NOMO-1 treated with dmso at 0.1 percent for 144 hours (cell line): ENCODE measurements around the gene SLC7A6OS.

ENCODE experiments used
- DNase-seq: peaks from one replicate; lab custom pipeline; 2025; ENCODE audit not compliant: unreplicated experiment; lab: John Stamatoyannopoulos, UW

Gene SLC7A6OS

DNA sequence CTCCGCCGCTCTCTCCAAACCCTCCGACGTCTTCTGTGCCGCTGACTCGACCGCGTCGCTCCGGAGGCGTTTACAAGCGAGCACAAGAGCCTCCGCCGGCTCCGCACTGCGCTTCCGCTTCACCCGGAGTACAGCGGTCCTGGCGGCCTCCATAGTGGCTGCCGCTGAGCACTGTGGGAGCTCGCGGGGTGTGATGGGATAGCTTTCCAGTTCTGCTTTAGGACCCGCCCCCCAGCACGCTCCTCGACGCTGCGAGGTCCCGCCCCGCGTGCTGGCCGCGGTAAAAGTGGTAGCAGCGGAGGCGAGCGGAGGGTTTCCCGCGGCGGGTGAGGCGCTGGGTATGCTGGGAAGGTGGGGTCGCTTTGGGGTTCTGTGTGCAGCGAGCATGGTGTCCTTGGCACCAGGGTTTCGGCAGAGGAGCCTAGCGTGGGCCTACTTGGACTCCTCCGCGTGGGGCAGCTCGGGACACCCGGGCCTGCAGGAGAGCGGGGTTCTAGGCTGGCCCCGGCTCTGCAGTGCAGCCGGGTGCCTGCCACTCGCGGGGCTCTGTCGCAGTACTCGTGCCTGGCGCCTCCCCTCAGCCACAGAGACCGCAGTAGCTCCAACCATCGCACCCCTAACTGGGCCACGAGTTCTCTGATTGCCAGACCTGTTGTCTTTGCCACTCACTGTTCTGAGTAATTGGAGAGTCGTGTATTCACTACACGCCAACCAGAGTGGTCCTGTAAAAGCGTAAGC, at the start of gene SLC7A6OS, which contains the start of gene PRMT7:
Gene SLC7A6OS, minus strand, starts transcription at position 173 of the 738 bp plus-strand sequence. Its CDS starts 20 bp downstream, at position 153.
Gene PRMT7, plus strand, starts transcription at position 246 of the 738 bp plus-strand sequence. CDS start 4,961 bp downstream, outside the sequence.
- peak; percentile 90 for DNase-seq

DNA sequence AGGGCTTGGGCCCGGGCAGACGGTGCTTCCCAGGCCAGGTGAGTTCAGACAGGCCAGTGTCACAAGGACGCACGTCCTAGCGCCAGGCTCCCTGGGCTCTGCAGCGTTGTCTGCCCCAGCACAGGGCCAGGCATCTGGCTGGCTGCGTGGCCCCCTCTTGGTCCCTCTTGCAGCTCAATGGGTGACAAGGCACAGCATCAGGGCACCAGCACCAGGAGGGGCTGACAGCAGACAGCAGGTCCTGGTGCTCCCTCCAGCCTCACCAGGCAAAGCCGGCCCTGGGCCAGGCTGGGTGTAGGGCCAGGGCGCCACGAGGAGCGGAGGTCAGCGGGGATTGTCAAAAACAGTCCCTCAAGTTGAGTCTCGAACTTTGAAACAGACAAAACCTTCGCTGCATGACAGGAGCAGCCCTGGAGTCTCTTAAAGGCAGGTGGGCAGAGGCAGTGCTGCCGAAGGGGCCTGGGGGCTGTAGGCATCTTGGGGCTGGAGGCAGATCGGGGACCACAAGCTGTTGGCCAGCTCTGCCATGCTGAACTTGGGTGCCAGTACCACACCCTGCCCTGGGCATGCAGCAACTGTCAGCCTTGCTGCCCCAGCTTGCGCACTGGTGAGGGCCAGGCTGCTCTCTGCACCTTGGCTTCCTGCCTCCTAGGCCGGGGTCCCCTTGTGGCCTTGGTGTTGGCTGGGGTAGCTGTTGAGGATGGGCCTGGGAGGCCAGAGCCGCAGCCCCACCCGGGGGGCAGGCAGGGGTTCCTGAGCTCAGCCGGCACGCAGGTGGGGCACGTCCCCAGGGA, 48.8 kb upstream of the SLC7A6OS start:
- no peak for DNase-seq

DNA sequence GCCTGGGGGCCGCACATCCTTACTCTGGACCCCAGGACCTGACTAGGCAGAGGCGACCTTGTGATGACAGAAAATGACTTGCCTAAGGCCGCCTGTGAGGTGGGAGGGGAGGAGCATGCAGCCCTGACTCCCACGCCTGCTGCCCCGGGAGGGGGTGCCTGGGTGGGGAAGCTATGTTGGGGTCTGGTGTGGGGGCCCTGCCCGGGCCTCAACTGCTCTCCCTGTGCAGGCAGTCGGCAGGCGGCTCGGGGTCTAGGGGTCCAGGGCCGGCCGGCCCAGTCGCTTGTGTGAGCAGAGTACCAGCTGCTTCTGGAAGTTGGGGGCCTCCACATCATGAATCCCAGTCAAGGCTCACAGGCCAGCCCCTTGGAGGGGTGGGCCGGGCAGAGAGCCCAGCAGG, 48.2 kb upstream of the SLC7A6OS start:
- DNase-seq, result no peak

DNA sequence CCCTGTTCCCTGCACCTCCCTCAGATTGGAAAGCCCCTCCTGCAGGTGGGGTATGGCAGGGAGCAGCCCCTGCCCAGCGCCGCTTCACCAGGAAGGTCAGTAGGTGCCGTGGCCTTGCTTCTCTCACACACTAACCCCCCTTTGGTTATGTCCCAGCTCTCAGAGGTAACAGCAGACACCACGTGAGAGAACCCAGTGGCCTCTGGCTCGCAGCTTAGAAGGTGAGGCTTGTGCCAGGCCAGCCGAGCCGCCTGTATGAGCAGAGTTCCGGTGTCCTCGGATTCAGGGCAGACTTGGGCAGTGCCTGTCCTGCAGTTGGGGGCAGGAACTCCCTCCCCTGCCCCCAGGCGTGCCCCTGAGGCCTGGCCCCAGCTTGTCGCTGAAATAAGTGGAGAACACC, 47.2 kb upstream of the SLC7A6OS start:
- no peak for DNase-seq

DNA sequence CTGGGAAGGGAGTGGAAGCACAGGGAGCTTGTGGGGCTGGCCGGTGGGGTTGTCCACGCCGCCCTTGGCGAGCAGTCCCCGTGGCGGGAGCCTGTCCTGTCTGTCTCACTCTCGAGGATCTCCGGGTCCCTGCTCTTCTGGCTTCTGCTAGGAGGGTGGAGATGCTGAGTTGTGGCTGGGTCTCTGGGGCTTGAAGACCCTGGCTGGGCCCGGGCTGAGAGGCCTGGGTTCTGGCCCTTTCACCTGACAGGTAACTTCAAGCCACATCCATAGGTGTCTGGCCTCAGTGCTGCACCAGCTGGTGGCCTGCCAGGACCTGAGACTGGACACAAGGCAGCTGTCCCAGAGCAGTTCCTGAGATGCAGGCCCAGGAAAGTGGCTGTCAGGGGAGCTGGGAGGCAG, 46.8 kb upstream of the SLC7A6OS start:
- no peak for DNase-seq

DNA sequence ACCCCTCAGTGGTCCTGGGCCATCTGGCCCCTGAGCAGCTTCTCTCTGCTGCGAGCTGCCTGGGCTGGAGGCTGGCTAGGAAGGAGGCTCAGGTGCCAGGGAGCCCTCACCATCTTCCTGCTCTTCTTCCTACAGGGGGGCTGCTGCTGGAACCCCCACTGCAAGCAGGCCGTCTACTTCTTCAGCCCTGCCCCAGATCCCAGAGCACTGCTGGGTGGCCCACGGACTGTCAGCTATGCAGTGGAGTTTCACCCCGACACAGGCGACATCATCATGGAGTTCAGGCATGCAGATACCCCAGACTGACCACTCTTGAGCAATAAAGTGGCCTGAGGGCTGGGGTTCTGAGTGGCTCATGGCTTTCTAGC, 46.2 kb upstream of the SLC7A6OS start:
- no peak for DNase-seq

DNA sequence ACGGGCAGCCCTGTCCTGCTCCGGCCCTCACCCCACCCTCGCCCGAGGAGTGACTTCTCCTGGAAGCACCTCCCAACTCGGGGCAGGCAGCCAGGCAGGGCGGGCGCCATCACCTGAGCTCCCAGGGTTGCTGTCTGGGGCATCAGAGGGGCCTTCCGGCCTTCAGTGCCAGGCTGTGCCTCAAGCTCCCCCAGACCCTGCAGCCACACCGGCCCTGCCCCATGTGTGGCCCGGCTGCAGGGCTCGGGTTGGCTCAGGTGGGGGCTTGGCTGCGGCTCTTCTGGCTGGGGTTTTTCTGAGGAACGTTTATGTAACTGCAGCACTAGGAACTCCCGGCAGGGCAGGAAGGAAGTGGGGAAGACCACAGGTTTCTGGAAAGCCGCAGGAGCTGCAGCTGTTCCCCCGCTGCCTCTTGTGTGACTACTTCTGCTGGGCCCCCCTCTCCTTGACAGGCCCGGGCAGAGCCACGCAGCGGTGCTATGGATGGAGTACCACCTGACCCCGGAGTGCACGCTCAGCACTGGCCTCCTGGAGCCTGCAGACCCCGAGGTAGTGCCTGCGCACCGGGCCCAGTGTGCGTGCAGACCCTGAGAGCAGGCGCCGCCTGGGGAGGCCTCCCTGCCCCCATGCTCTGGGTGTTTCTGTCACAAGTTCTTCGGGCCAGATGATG, 45.6 kb upstream of the SLC7A6OS start:
- peak; percentile 76 for DNase-seq

DNA sequence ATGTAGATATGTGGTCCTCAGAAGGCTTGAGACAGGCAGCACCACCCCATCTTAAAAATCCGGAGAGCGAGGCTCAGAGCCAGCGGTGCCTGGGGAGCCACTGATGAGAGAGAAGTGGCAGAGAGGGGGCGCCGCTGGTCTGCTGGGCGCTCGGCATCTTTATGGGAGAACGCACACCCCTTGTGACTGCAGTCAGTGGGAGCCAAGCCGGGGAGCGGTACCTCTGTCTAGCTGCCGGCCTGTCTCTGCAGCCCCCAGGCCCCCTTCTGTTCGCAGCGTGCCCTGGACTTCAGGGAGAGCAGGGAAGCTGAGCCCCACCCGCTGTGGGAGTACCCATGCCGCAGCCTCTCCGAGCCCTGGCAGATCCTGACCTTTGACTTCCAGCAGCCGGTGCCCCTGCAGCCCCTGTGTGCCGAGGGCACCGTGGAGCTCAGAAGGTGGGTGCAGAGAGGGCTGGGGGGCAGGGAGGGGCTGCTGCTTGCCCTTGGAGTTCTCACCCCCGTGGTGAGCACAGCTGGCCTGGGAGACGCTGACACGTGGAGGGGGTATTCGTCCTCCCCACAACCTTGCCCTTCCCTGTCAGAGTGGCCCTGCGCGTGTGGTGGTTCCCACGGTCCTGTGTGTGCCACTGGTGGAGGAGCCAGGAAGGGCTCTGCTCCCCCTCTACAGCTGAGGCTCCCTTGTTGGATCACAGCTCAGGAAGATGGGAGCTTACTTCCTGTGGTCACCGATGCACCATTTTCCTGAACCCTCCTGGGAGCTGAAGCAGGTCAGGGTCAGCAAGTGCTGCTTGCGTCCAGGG, 44.9 kb upstream of the SLC7A6OS start:
- DNase-seq, result no peak

DNA sequence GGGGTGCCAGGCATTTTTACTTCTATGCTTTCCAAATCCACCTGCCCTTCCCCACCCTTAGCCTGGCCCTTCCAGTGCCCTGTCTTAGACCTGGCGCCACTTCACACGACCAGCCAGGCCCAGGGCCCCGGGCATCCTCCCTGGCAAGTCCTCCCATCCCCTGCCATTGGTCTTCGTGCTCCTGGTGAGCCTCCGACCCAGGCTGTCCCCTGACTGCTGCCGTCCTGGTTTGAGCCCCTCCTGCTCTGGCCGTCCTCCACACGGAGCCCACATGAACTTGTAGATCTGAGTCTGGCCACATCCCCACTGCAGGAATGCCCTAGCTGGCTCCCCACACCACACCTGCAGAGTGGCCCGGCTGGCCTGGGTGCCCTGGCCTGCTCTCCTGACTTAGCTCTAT, 44.1 kb upstream of the SLC7A6OS start:
- DNase-seq, result no peak

DNA sequence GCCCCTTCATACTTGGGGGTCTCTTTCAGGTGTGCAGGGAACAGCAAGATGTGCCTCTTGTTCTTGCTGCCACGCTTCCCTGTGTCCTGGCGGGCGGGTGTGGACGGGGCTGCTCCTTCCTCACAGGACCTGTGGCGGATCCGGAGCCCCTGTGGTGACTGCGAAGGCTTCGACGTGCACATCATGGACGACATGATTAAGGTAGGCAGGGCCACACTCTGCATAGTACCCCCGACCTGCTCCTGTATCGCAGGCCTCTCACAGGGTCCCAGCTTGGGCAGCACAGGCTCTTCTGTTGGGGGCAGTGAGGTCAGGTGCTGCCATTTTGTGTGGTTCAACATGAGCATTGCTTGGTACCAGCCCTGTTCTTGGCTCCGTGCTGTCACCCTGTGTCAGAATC, 42.6 kb upstream of the SLC7A6OS start:
- DNase-seq, result no peak

DNA sequence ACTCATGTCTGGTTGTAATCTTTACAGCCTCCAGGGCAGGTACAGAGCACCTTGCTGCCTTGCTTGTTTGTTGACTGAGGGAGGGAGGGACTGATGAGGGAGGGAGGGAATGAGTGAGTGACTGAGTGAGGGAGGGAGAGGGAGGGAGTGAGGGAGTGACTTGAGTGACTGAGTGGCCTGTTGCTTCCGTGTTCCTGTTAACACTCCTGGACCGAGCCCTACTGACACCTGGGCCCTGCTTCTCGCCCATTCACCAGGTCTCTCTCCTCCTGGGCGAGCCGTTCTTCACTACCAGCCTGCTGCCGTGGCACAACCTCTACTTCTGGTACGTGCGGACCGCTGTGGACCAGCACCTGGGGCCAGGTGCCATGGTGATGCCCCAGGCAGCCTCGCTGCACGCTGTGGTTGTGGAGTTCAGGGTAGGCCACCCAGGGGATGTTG, 41.3 kb upstream of the SLC7A6OS start:
- no peak for DNase-seq

DNA sequence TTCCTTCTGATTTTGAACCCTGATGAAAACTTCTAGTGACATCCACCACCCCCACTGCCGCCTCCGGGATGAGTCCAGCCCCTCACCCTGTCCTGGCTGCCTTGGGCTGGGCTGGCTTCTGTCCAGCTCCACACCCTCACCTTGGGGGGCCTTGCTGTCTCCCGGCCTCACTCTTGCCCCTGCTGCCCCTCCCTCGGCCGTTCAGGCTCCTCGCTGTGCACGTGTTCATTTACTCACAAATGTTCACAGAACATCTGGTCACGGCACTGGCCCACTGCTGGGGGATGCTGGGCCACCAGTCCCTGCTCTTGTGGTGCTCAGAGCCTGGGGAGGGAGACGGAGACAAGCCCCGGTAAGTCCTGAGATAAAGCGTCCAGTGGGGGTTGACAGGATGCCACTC, 40.7 kb upstream of the SLC7A6OS start:
- DNase-seq, result no peak

DNA sequence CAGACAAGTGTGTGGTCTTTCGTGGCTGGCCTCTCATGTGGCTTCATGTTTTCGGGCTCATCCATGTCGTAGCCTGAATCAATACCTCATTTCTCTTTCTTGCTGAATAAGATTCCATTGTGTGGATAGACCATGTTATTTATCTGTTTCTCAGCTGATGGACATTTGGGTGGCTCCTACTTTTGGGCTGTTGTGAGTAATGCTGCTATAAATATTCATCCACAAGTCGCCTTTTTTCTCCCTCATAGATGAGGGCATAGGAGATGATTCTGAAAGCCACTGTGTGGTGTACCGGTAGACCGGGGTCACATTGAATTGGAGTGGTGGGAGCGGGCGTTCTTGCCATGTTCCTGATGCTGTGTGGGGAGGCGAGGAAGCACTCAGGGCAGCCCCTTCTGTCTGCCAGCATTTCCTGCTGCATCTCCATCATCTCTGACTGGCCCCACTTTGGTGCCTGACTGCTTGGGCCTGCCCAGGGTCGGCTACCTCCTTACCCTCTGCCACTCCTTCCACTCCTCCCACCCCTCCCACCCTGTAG, 40.1 kb upstream of the SLC7A6OS start:
- DNase-seq, result no peak

DNA sequence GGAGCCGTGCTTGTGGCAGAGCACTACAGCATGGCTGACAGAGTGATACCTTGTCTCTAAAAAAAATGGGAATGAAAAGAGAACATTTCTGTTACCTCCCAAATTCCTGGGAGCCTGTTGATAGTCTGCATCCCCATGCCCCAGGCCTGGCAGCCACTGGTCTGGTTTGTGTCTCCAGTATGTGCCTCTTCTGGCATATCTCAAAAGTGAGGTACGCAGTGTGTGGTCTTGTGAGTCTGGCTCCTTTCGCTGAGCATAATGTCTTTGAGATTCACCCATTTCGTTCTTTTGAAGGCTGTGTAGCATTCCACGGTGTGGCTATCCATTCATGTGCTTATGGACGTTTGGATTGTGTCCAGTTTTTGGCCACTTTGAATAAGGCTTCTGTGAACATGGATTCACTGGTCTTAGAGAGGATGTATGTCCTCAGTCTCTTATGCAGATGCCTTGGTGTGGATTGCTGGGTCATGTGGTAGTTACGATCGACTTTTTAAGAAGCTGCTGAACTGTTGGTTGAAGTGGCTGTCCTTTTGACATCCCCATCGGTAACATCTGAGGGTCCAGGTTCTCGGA, 39.2 kb upstream of the SLC7A6OS start:
- DNase-seq, result no peak

DNA sequence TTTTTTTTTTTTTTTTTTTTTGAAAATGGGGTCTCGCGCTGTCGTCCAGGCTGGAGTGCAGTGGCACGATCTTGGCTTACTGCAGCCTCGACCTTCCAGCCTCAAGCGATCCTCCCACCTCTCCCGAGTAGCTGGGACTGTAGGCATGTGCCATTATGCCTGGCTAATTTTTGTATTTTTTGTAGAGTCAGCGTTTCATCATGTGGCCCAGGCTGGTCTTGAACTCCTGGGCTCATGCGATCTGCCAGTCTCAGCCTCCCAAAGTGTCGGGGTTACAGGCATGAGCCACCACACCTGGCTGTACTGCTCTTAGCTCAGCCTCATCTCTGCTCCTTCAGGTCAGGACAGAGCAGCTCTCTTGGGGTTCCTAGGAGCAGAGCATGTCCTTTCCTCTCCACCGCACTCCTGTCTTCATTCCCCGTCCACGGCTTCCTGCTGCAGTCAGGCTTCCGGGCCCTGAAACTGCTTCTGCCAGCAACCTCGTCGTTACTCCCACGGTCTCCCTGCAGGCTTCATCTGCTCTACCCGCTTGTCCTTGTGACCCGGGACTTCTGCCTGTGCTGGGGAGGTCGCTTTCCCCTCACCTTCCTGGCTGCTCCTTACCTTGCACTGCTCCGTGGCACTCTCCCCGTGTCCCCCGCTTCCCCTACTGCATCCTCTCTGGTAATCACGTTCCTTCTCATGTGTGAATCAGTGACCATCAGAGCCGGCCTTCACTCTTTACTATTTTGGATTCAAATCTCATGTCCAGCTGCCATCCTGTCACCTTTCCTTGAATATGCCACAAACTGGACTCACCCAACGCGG, 38.1 kb upstream of the SLC7A6OS start:
- DNase-seq, result no peak

DNA sequence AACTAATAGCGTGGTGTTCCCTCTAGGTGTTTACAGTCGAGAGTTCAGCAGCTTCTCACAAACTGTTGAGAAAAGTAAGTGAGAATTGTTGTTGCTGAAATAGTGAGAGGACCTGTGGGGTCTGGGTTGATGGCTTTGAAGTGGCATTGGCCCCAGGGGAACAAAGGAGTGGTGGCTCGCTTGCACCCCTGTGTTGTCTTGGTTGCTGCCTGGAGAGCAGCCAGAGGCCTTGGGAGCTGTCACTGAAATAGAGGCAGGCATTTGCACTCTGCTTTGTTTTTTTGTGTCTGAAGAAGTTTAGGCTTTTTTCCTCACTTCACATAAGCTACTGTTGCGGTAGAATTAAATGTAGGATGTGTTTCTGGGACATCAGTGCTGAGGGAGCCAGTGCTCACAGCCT, 36.9 kb upstream of the SLC7A6OS start:
- DNase-seq, result no peak

DNA sequence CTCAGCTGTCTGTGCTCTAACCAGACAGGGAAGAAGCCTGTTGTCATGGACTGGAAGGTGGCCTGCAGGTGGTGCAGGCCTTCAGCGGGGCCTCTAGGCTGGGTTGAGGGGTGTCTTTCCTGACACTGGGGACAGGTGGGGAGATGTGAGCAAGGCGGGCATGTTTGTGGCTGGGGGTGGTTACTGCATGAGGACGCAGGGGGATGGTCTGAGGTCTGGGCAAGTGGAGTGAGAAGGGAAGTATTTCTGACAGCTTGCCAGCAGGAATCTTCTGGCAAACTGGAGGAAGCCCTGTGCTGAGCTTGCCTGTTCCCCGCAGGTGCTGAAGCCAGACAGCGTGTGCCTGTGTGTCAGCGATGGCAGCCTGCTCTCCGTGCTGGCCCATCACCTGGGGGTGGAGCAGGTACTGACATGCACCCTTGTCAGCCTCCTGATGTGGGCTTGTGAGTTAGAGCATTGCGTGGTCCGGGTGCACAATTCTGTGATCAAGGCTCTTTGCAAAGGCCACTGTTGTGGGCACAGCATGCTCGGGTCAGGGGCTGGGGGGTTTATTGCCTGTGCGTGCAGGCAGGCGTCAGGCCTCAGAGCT, 36.2 kb upstream of the SLC7A6OS start:
- DNase-seq, result no peak

DNA sequence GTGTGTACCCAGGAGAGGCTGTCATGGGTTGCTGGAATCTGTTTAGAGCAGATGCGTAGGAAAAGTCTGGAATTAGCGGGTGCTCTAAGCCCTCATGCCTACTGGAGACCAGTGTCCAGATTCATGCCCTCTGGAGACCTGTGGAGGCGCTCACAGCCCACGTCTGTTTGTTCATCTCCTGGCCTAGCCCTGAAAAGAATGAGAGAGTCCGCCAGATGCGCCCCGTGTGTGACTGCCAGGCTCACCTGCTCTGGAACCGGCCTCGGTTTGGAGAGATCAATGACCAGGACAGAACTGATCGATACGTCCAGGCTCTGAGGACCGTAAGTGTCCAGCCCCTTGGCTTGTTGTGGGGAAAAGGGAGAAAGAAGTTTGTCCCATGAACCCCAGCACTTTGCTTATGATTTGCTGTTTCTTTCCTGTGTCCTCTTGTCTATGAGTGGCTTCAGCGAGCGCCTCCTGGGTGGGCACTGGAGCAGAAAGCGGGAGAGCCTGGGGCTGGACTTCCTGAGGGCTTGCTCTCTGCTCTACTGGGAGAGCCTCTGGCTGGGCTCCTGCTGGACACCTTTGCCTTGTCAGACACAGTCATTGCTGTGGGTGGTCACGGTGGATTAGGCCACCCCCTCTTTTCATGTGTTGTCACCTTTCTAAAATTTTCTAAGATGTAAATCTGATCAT, 35.4 kb upstream of the SLC7A6OS start:
- no peak for DNase-seq
